B cell (primary cell): ENCODE measurements around the gene HTR7. TPM values are rescaled to one million over a fixed set of nuclear protein-coding genes. Genes with fewer than 3 reads are reported as not detected.

Experiments used
- ATAC-seq: fragments of 200-7000 bp; cut with Tn5 transposase; one replicate; pipeline ENCODE4 v1.10.0; 2021; ENCODE audit warnings: low read depth, mild to moderate bottlenecking, moderate number of reproducible peaks, moderate library complexity
- CTCF ChIA-PET: fragments of 350-600 bp; sonication (Branson Sonifier 250); formaldehyde crosslinking; loops from one replicate; lab custom pipeline; 2021; ENCODE audit warnings: antibody characterized with exemption, inconsistent platforms; lab: Charles Lee
- POLR2A ChIA-PET: fragments of 350-600 bp; sonication (Branson Sonifier 250); formaldehyde crosslinking; loops from one replicate; lab custom pipeline; 2021; ENCODE audit warnings: antibody characterized with exemption; lab: Charles Lee
- DNase-seq: peaks from one replicate; pipeline ENCODE4 v3.0.0; 2013
- H2AFZ ChIP-seq: 2 replicates; pipeline ENCODE4 v1.6.1; 2012; ENCODE audit warnings: mild to moderate bottlenecking, low read depth, low read length; ENCODE audit not compliant: insufficient read depth, poor library complexity, severe bottlenecking
- H3K27ac ChIP-seq, 2 donors: 1 replicate in 1 of 2; 2 replicates in 1 of 2; pipeline ENCODE4 v1.5.1; 2012 to 2013; ENCODE audit warnings: low read length in 2 of 2, mild to moderate bottlenecking in 2 of 2, moderate library complexity in 1 of 2
- H3K27me3 ChIP-seq, 4 experiments: fragments of 200-600 bp in 1 of 4; sonication (generic) in 1 of 4; replicated peaks in 1 of 4; 1 replicate in 2 of 4; 2 replicates in 2 of 4; pipeline versions ENCODE4 v1.6.1 to v1.7.0; 2013 to 2016; ENCODE audit warnings: low read length in 3 of 4, mild to moderate bottlenecking in 2 of 4, mixed read lengths in 1 of 4, moderate library complexity in 1 of 4; ENCODE audit not compliant: insufficient read depth in 4 of 4, control insufficient read depth in 3 of 4; ENCODE audit errors: control extremely low read depth in 1 of 4
- H3K36me3 ChIP-seq, 2 experiments: replicated peaks in 1 of 2; 1 replicate in 1 of 2; 2 replicates in 1 of 2; pipeline versions ENCODE4 v1.6.1 to v1.7.1; 2013; ENCODE audit warnings: low read length in 1 of 2; ENCODE audit not compliant: insufficient read depth in 2 of 2, control insufficient read depth in 1 of 2; ENCODE audit errors: control extremely low read depth in 1 of 2, extremely low read depth in 1 of 2
- H3K4me1 ChIP-seq, 2 donors: fragments of 200-600 bp in 1 of 2; sonication (generic) in 1 of 2; 1 replicate in 1 of 2; 2 replicates in 1 of 2; pipeline versions ENCODE4 v1.5.1 to v1.6.1; 2013 to 2017; ENCODE audit warnings: low read length in 2 of 2; ENCODE audit not compliant: control insufficient read depth in 2 of 2, insufficient read depth in 2 of 2
- H3K4me2 ChIP-seq: replicated peaks from 2 replicates; pipeline ENCODE3; 2012; ENCODE audit warnings: mild to moderate bottlenecking, low read depth, low read length; ENCODE audit not compliant: poor library complexity, severe bottlenecking
- H3K4me3 ChIP-seq, 5 experiments: fragments of 200-600 bp in 1 of 5; sonication (generic) in 1 of 5; 1 replicate in 3 of 5; 2 replicates in 2 of 5; pipeline versions ENCODE4 v1.5.1 to v1.7.0; 2011 to 2016; ENCODE audit warnings: low read length in 4 of 5, mild to moderate bottlenecking in 4 of 5, low read depth in 2 of 5, control low read depth in 1 of 5, moderate library complexity in 1 of 5; ENCODE audit not compliant: insufficient read depth in 1 of 5; ENCODE audit errors: control extremely low read depth in 1 of 5, extremely low read depth in 1 of 5
- H3K79me2 ChIP-seq: fragments of 200-600 bp; sonication (generic); one replicate; pipeline ENCODE4 v1.6.0; 2016; ENCODE audit warnings: low read length; ENCODE audit not compliant: control insufficient read depth, insufficient read depth
- H3K9ac ChIP-seq: fragments of 200-600 bp; sonication (generic); 2 replicates; pipeline ENCODE4 v1.6.1; 2017; ENCODE audit warnings: mild to moderate bottlenecking, low read length, moderate library complexity
- H3K9me3 ChIP-seq, 3 donors: one replicate each; pipeline versions ENCODE4 v1.6.1 to v1.7.1; 2013; ENCODE audit warnings: low read length in 2 of 3; ENCODE audit not compliant: control insufficient read depth in 2 of 3, insufficient read depth in 1 of 3; ENCODE audit errors: control extremely low read depth in 1 of 3
- H4K20me1 ChIP-seq: 2 replicates; pipeline ENCODE4 v1.6.0; 2012; ENCODE audit warnings: mild to moderate bottlenecking, low read length; ENCODE audit not compliant: insufficient read depth, control insufficient read depth, poor library complexity, severe bottlenecking
- H3K27ac Mint-ChIP-seq: one replicate; pipeline ENCODE4 v1.8.0; 2021; ENCODE audit warnings: mixed read lengths
- H3K27me3 Mint-ChIP-seq: one replicate; pipeline ENCODE4 v1.8.0; 2021; ENCODE audit warnings: mixed read lengths
- H3K4me1 Mint-ChIP-seq: one replicate; pipeline ENCODE4 v1.8.0; 2021; ENCODE audit warnings: mixed read lengths
- H3K4me3 Mint-ChIP-seq: one replicate; pipeline ENCODE4 v1.8.0; 2021; ENCODE audit warnings: mixed read lengths
- H3K9me3 Mint-ChIP-seq: one replicate; pipeline ENCODE4 v1.8.0; 2022; ENCODE audit warnings: mixed read lengths; ENCODE audit not compliant: insufficient read depth
- EZH2 ChIP-seq: IDR thresholded peaks from 2 replicates; pipeline ENCODE4 v1.6.1; 2012; ENCODE audit warnings: borderline replicate concordance, low read depth, mild to moderate bottlenecking, moderate library complexity, low read length; ENCODE audit not compliant: insufficient read depth, poor library complexity, severe bottlenecking
- WGBS: methylation state at CpG from one replicate; pipeline ENCODE4 v1.1.5; 2013; ENCODE audit warnings: missing lambda C conversion rate; ENCODE audit not compliant: insufficient coverage; 5-methylcytosine and 5-hydroxymethylcytosine counted together
- intact Hi-C: fragments of 100-400 bp; cut with micrococcal nuclease; formaldehyde crosslinking; loops from one replicate; pipeline ENCODE4 v1.10.0; 2022
- polyA plus RNA-seq: library from polyadenylated mRNA; depleted of rRNA; stranded (reverse); fragments of >200 nt; gene quantifications from 2 replicates; pipeline ENCODE4 v1.2.3, GENCODE V29; 2012
- total RNA-seq, 2 donors: library from RNA; stranded (reverse); fragments of 120-200 nt in 1 of 2; gene quantifications; 1 replicate in 1 of 2; 2 replicates in 1 of 2; pipeline versions ENCODE4 v1.2.3 to v1.2.4, GENCODE V29; 2013 to 2022
- TF ChIP-seq, protein P1 (sequence below): fragments of 200-600 bp; IDR thresholded peaks from one replicate; pipeline ENCODE4 v1.8.0; 2022; ENCODE audit warnings: antibody characterized with exemption, mild to moderate bottlenecking

The HTR7 gene
- total and polyA plus RNA-seq, 2 donors (not counting 1 experiment from before 2014, with no cell fraction given), result 0.03 TPM; not detected in 1

DNA sequence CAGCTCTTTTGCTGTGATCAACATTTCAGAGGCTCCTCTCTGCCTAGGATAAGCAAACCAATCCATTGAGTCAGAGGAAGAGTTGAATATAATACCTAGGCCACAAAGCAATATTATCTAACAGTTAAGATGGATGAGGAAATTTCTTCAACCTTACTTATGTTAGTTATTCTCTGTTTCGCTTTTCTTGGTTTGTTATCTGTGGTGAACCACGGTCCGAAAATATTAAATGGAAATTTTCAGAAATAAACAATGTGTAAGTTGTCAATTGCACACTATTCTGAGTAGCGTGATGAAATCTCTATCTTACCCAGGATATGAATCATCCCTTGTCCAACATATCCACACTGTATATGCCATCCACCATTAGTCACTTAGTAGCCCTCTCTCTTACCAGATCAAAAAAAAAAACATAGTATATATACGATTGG is 1.5 kb upstream of the HTR7 start:
- Mint-ChIP-seq H3K27me3 (peaks cover 42% of the 10 kb centered on the region), H3K4me3 (no peak overlapping the region), H3K9me3 (no peaks in the 10 kb centered on the region), H3K4me1 (peaks cover 13% of the 10 kb centered on the region), H3K27ac (no peak overlapping the region)
- Histone ChIP-seq H4K20me1 (no peaks in the 10 kb centered on the region), H3K27me3 (peaks cover 0 to 33% (median 32%) of the 10 kb centered on the region in 4 experiments), H3K79me2 (no peaks in the 10 kb centered on the region), H3K36me3 (no peaks in the 10 kb centered on the region), H3K4me2 (no peak overlapping the region), H3K4me1 (peaks cover 16 to 17% of the 10 kb centered on the region in 2 donors), H3K27ac (no peak overlapping the region), H3K4me3 (no peak overlapping the region), H3K9me3 (peaks cover 0 to 6% (median 0%) of the 10 kb centered on the region in 3 donors), H2AFZ (no peak overlapping the region), H3K9ac (no peak overlapping the region)
- DNase-seq (no peak), ATAC-seq (no peak)
- intact Hi-C loops, result no loop called here
- WGBS, result no CpG with 5 or more reads among the region's 5 CpGs
- CTCF ChIA-PET, result interaction anchor here (0.7 to 1.3 kb wide), 2 partner anchors 105 to 1073 kb away, joined by 3 read pairs; no protein-coding TSS in a partner anchor
- TF ChIP-seq, protein P1, sequence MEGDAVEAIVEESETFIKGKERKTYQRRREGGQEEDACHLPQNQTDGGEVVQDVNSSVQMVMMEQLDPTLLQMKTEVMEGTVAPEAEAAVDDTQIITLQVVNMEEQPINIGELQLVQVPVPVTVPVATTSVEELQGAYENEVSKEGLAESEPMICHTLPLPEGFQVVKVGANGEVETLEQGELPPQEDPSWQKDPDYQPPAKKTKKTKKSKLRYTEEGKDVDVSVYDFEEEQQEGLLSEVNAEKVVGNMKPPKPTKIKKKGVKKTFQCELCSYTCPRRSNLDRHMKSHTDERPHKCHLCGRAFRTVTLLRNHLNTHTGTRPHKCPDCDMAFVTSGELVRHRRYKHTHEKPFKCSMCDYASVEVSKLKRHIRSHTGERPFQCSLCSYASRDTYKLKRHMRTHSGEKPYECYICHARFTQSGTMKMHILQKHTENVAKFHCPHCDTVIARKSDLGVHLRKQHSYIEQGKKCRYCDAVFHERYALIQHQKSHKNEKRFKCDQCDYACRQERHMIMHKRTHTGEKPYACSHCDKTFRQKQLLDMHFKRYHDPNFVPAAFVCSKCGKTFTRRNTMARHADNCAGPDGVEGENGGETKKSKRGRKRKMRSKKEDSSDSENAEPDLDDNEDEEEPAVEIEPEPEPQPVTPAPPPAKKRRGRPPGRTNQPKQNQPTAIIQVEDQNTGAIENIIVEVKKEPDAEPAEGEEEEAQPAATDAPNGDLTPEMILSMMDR, result no peak
- TF ChIP-seq EZH2, result no peak
- POLR2A ChIA-PET, result interaction anchor here (0.6 kb wide), 1 partner anchor 1508 kb away, joined by 6 read pairs; no protein-coding TSS in a partner anchor

DNA sequence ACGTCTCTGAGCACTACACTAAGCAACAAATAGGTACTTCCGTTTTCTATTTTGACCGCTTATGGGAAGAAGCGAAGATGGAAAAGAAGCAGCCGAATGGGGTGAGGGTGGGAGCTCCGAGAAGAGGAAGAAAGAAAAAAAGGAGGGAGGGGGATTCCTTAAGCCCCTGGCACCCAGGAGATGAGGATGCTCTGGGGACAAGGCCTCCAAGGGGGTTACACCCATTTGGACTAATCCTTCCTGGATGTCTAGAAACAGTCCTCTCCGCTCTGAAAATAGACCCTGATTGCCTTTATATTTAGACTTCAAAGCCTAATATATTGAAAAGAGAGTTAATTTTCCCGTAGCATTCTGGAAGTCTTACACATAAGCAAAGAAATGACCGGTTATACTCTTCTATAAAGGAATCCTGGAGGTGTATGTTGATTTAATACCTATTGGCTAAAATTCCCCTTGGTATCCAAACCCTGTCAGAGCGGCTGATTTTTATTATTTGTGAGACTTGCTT is 676 bp upstream of the HTR7 start:
- H3K27ac Mint-ChIP-seq, result peak overlapping the region; percentile 83
- TF ChIP-seq EZH2, result no peak
- TF ChIP-seq, protein P1, result no peak
- no peak overlapping the region for H3K27ac ChIP-seq
- peak overlapping the region; percentile 92 for H3K4me3 Mint-ChIP-seq
- intact Hi-C loops, result loop anchor here (1.0 kb wide), 1 partner anchor 13 kb away; the partner anchor contains the start of gene RPP30
- peaks cover 16 to 17% of the 10 kb centered on the region in 2 donors for H3K4me1 ChIP-seq
- peak overlapping the region; percentile 79 for H2AFZ ChIP-seq
- DNase-seq, result no peak
- no peaks in the 10 kb centered on the region for H3K9me3 Mint-ChIP-seq
- peaks cover 45% of the 10 kb centered on the region for H3K27me3 Mint-ChIP-seq
- H3K9ac ChIP-seq, result peak overlapping the region; percentile 67
- peak overlapping the region; percentile 96 for H3K4me2 ChIP-seq
- ATAC-seq, result peak; percentile 6
- CTCF ChIA-PET, result interaction anchor here (0.7 to 3.8 kb wide), 4 partner anchors 13 to 1072 kb away, joined by 3 to 24 read pairs (median 3); partner anchors contain the start of gene RPP30
- no peaks in the 10 kb centered on the region for H3K36me3 ChIP-seq
- no CpG with 5 or more reads among the region's 10 CpGs for WGBS
- no peaks in the 10 kb centered on the region for H3K79me2 ChIP-seq
- peaks cover 0 to 40% (median 37%) of the 10 kb centered on the region in 4 experiments for H3K27me3 ChIP-seq
- H4K20me1 ChIP-seq, result no peaks in the 10 kb centered on the region
- H3K4me3 ChIP-seq, result peak overlapping the region; percentile 21 to 66 (median 62)
- peaks cover 0 to 6% (median 0%) of the 10 kb centered on the region in 3 donors for H3K9me3 ChIP-seq
- peaks cover 13% of the 10 kb centered on the region for H3K4me1 Mint-ChIP-seq
- POLR2A ChIA-PET, result no interaction called here
